Measurements from ENCODE around the gene TTC38. TPM values are rescaled to one million over a fixed set of nuclear protein-coding genes. Genes with fewer than 3 reads are reported as not detected.

The TTC38 gene
- total and polyA plus RNA-seq, 3 donors from 2014 or later: 15.7 to 44.2 (median 36.4) TPM

DNA sequence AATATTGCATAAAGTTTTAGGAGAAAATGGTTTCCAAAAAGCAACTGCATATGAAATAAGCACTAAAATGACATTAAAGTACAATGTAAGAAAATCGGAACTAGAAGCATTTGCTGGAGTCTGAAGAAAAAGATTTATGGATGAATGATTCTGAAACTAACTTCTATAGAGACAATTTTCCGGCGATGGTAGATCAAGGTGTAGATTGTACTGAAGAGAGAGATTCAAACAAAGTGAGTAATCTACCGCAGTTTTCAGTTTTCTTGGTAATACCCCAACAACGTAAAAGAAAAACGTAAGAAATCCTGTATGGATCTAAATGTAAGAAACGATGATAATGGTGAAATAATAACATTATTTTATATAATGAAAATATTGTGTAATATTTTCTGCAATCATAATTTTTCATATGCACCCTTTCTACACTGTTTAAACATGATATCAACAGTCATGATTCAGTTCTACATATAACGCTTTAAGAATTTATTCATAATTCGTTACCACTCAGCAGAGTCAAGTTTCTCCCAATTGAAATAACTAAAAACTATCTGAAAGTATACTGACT is 15.9 kb upstream of the TTC38 start:
- no peaks in the 10 kb centered on the region for H3K36me3 ChIP-seq (ENCODE audit: low read depth, missing control alignments)
- no peaks in the 10 kb centered on the region for H3K27me3 ChIP-seq
- H3K4me1 ChIP-seq: peaks cover 13% of the 10 kb centered on the region
- no peak overlapping the region for H3K4me3 ChIP-seq
- intact Hi-C loops (cut with DNase I; ENCODE audit: low total_unique reads): no loop called here
- 68 to 83% methylated on average over 9 of the region's 9 CpGs for whole genome bisulfite sequencing, 2 donors
- H3K27ac ChIP-seq: no peak overlapping the region
- TF ChIP-seq POLR2A (IDR thresholded peaks at IDR 0.05): no peak
- TF ChIP-seq, protein P1, sequence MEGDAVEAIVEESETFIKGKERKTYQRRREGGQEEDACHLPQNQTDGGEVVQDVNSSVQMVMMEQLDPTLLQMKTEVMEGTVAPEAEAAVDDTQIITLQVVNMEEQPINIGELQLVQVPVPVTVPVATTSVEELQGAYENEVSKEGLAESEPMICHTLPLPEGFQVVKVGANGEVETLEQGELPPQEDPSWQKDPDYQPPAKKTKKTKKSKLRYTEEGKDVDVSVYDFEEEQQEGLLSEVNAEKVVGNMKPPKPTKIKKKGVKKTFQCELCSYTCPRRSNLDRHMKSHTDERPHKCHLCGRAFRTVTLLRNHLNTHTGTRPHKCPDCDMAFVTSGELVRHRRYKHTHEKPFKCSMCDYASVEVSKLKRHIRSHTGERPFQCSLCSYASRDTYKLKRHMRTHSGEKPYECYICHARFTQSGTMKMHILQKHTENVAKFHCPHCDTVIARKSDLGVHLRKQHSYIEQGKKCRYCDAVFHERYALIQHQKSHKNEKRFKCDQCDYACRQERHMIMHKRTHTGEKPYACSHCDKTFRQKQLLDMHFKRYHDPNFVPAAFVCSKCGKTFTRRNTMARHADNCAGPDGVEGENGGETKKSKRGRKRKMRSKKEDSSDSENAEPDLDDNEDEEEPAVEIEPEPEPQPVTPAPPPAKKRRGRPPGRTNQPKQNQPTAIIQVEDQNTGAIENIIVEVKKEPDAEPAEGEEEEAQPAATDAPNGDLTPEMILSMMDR (IDR thresholded peaks at IDR 0.05): no peak
- no peaks in the 10 kb centered on the region for H3K9me3 ChIP-seq
- DNase-seq: no peak

DNA sequence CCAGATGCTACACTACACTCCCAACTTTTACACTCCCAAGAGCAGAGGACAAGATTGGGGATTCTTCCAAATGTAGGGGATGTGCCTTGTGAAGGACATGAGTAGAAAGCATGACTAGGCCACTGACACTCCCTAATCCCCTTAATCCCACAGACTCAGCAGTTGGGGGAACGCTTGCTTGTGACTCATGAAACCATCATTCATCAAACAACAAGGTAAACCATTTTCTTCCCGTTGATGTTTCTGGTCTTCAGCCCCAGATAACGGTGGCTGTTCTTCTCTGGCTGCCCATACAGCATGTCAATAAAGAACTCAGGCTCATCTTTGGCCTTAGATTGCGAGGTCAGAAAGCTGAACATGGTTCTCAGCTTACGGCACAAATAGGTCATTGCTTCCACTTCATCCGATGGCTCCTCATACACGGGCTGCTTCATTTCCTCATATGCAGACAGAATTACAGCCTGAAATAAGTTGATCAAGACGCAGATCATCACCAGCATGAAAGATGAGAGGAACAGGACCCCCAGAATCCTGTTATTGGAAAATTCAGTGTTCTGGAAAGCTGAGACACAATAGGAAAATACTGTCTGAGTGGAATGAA is 11.3 kb upstream of the TTC38 start:
- intact Hi-C loops (cut with DNase I; ENCODE audit: low total_unique reads): no loop called here
- H3K4me3 ChIP-seq: no peak overlapping the region
- DNase-seq: no peak
- H3K36me3 ChIP-seq (ENCODE audit: low read depth, missing control alignments): no peaks in the 10 kb centered on the region
- no peaks in the 10 kb centered on the region for H3K4me1 ChIP-seq
- 73 to 91% methylated on average over 8 of the region's 8 CpGs for WGBS, 2 donors
- no peaks in the 10 kb centered on the region for H3K27me3 ChIP-seq
- TF ChIP-seq POLR2A (IDR thresholded peaks at IDR 0.05): no peak
- TF ChIP-seq, protein P1 (IDR thresholded peaks at IDR 0.05): no peak
- no peak overlapping the region for H3K27ac ChIP-seq
- no peaks in the 10 kb centered on the region for H3K9me3 ChIP-seq

DNA sequence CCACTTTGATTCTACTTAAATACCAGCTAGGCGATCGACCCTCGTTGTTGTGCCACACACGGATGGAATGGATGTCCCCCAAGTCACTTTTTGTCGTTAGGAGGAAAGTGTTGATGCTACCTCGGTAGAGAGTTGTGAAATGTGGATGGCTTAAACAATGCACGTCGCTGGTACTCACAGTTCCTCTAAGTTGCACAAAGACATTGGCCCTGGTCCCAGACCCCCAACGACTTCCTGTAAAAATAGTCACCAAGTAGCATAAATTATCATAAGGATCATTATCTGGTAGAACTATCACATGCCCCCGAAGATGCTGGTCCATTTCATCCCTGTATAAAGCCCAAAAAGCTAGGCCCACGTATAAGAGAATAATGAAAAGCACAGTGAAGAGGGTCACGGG is 8.4 kb upstream of the TTC38 start:
- DNase-seq: no peak
- 85 to 90% methylated on average over 12 of the region's 12 CpGs for WGBS, 2 donors
- TF ChIP-seq, protein P1 (IDR thresholded peaks at IDR 0.05): no peak
- TF ChIP-seq POLR2A (IDR thresholded peaks at IDR 0.05): no peak

DNA sequence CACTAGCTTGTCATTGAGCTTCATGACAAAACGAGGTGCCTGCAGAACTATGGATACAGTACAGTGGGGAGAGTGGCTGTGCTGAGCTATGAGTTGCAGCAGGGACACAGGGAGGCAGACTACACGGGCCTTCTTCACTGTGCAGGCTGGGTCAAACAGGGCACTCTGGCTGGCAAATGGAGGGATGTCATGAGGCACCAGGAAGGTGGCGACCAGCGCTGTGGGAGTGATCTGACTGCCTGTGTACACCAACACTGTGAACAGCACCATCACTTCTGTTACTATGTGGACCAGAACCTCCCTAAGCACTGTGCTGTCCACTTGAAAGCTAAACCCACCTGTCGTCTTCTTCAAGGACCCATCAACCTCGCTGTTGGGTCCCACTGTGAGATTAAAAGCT is 7.8 kb upstream of the TTC38 start:
- no peak for TF ChIP-seq POLR2A (IDR thresholded peaks at IDR 0.05)
- TF ChIP-seq, protein P1 (IDR thresholded peaks at IDR 0.05): no peak
- Histone ChIP-seq H3K4me3 (no peak overlapping the region), H3K27me3 (no peaks in the 10 kb centered on the region), H3K36me3 (ENCODE audit: low read depth, missing control alignments) (no peaks in the 10 kb centered on the region), H3K9me3 (no peaks in the 10 kb centered on the region), H3K27ac (no peak overlapping the region), H3K4me1 (no peaks in the 10 kb centered on the region)
- intact Hi-C loops (cut with DNase I; ENCODE audit: low total_unique reads): no loop called here
- DNase-seq: no peak
- WGBS, 2 donors: 87 to 88% methylated on average over 5 to 6 of the region's 6 CpGs

More for the DNA sequence above, 8.4 kb upstream of the TTC38 start:
- no peaks in the 10 kb centered on the region for H3K27me3 ChIP-seq
- H3K27ac ChIP-seq: no peak overlapping the region
- H3K36me3 ChIP-seq (ENCODE audit: low read depth, missing control alignments): no peaks in the 10 kb centered on the region
- H3K4me1 ChIP-seq: no peaks in the 10 kb centered on the region
- intact Hi-C loops (cut with DNase I; ENCODE audit: low total_unique reads): no loop called here
- no peaks in the 10 kb centered on the region for H3K9me3 ChIP-seq
- no peak overlapping the region for H3K4me3 ChIP-seq

Measured in testis (tissue), 3 donors.